GM03348 (cell line): ENCODE results near the gene PDCD1.
"Not testable (repeated sequence)": the region's sequence is repeated elsewhere in the genome, so short reads cannot be mapped to it uniquely, and the experiment has no call there.

Experiments used
- DNase-seq: peaks from one replicate; pipeline ENCODE4 v3.0.0; 2012; ENCODE audit warnings: low spot score

The PDCD1 gene

DNA sequence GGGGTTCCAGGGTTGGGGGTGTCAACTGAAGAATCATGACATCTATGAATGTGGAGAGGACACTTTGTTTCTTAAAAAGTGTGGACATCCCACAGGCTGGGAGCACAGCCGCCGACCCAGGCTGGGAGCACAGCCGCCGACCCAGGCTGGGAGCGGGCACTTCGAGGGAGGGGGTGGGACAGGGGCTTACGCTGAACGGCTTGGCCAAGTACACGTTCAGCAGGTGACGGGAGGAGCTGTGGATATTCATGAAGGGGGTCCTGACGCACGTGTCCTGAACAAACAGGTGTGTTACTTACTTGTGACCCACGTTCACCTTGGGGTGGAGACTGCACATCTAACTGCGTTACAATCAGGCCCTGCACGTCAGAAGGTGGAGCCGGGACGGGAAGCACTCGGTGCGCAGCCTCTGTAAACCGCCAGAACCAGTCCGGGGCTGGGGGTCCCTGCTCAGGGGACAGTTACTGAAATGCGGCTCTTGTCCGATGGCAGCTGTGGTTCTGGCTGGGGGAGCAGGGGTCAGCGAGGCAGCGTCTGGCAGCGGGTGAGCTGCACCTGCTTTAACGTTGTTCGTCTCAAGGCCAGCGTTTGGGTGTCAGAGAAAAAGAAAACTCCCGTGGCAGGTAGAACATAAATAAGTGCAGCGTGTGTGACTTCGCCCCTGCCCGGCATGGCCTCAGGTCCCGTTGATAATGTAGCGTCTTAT lies 58.3 kb downstream of the PDCD1 start:
- not testable (repeated sequence) for DNase-seq
